ENCODE measurements around the gene TP53I11.

Gene TP53I11

DNA sequence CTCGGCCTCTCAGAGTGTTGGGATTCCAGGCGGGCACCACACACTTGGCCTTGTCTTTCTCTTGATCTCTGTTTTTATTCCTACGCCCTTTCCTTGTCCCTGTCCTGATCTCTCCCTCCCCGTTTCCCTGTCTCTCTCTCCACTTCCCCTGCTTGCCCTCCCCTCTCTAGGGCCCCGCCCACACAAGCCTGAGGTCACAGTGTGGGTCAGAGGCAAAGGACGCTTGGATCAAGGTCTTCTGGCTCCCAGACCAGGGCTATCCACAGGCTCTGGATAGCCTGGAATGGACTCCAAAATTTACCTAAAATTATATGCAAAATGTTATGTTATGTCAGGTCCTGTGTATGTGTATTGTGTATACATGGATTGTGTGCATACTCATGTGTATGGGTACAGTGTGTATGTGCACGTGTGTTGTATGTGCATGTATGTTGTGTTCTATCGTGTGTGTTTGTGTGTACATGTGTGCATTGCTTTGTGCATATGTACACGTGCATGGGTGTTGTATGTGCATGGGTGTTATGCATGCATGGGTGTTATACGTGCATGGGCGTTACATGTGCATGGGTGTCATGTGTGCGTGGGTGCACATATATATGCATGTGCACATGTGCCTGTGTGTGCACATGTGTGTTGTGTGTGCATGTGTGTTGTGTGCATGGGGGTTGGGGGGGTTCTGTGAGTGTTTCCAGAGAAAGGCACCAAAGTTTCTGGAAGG lies 38.3 kb downstream of the TP53I11 start:
- no peak for DNase-seq (ENCODE audit: low spot score)

DNA sequence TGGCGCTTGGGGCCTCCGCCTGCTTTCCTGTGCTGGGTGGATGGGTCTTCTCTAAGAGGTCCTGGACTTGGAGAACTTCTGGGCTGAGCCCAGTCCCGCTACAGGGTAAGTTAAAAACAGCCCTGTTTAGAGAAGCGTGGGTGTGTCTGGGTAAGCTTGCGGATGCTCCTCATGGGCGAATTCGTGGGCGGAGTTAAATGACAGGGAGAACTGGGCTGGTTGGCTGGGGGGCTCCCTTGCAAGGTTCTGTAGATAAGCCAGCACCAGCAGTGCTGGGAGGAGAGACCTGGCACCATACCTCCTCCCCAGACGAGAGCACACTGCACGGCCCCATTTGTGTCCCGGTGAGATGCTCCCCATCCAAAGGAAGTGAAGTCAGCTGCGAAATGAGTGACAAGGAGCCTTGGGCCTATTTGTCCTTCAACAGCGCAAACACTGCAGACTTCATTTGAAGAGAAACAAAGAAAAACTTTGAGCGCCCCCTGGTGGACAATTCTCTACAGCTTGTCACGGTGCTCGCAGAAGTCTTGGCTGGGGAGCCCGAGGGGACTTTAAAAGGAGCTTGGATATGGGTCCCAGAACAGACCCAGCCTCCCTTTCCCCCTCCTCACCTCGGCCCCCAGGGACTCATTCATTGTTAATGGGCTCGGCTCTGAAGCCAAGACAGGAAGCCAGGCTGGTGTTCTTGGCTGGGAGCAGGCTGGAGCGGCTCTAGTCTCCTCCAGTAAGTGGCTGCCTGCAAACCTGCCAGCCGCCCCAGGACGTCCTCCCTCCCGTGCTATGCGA lies 39.5 kb downstream of the TP53I11 start:
- DNase-seq (ENCODE audit: low spot score) = peak; percentile 97

DNA sequence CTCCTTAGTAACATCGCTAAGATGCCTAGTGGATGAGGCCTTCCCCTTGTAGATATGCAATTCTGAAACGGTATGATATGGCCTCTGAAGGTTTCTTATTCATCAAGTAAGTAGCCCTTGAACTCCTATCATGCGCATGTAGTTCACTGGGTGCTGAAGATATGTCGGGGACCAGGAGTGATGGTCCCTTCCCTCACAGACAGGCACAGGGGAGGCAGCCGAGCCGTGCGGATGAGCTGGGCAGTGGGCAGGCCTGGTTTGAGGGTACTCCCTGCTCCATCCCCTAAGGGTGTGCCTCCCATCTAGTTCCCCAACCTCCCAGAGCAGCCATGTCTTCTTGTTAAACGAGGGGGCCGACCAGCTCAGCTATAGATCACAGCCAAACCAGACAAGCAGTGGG lies 40.1 kb downstream of the TP53I11 start:
- DNase-seq (ENCODE audit: low spot score) = no peak

DNA sequence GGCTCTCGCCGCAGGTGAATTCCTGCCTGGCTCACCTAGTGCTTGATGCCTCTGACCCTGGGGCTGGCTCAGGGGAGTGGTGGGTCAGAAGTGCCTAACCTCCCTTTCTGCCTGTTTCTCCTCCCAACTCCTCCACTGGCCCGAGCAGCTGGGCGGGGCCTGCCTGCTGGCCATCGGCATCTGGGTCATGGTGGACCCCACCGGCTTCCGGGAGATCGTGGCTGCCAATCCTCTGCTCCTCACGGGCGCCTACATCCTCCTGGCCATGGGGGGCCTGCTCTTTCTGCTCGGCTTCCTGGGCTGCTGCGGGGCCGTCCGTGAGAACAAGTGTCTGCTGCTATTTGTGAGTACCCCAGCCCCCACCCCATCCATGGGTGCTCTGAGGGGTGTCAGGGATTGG lies 41.1 kb downstream of the TP53I11 start:
- DNase-seq (ENCODE audit: low spot score) = no peak

DNA sequence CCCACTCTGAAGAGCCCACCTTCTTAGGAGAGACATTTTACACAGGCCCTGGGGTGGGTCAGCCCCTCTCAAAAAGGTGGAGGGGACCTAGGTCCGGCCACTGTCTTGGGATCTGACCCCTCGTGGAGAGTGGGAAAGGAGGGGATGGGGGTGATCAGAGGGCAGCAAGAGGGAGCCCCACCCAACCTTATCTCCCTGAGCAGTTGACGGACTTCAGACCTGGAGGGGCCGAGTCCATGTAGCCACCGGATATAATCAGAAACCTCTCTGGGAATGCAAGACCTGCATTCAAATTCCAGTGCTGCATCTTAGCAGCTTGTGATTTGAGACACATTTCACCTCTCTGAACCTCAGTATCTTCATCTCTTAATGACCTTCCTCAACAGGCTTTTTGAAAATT lies 44.0 kb downstream of the TP53I11 start:
- DNase-seq (ENCODE audit: low spot score) = no peak

DNA sequence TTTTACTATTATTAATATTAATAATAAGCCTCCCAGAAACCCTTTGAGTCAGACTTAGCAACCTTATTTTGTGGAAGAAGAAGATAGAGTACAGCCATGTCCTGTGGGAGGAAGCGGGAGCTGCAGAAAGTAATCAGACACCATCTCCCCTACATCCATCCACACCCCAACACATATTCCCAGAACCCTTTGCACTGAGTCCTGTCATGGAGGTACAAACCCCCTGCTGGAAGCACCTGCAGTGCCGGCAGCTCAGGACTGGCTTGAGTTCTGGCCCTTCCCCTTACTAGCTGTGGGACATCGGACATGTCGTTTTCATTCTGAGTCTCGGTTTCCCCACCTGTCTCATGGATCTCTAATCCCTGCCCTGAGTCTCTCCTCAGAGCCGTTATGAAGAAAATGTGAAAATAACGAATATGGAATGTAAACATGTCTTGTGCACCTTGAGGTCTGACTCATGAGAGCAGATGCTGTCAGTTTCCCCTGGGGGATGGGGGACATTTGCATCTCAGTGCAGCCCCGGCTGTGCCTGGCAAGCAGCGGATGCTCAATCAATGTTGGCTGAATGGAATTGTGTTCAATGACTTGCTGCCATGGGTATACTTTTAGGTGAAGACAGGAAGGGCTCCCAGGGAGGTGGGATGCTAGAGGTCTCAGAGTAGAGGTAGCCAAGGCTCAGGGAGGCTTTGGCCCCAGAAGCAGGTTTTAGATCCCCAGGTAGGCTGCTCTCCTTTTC lies 45.4 kb downstream of the TP53I11 start:
- no peak for DNase-seq (ENCODE audit: low spot score)

DNA sequence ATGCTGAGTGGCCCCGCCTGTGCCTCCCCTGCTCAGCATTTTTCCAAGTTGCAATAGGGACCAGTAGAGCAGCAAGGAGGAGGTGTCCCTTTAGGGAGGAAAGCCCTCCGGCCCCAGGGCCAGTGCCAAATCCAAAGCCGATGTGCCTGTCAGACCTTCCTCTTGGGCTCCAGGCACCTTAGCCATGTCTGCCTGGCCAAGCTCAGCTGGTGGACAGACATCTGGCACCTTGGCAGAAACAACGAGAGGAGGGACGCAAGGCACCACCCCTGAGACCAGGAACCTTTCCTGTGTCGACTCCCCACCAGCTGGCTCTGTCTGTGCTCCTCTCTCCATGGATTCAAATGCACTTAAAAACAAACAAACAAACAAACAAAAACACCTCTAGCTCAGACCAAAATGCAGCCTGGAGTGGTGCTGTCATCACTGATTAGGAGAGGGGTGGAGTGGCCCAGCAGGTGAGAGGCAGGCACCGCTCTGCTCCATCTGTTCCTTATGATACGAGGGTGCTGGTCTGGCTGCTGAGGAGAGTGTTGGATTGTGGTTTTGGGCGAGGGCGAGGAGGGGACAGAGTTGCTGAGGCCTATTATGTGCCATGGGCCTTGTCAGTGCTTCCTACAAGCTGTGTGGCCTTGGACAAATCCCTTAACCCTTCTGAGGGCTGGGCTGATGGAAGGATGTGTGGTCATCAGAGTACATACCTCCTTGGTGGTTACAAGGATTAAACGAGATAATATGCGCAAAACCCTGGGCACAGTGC lies 46.2 kb downstream of the TP53I11 start:
- DNase-seq (ENCODE audit: low spot score) = peak; percentile 88

DNA sequence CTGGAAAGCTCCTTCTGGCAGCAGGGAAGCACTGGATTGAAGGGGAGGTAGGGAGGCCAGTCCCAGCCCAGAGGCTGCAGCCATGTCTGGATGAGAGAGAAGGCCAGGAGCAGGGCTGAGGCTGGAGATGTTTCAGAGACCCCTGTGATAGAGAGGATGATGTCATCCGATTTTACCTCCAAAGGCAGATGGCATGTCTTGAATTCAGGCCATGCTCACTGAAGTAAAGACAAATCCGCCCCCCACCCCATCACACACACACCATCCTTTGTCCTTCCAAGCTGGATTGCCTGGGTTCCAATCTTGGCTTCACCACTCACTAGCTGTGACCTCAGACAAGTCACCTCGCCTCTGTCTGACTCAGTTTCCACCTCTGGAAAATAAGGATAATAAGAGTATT lies 47.2 kb downstream of the TP53I11 start:
- DNase-seq (ENCODE audit: low spot score) = no peak

DNA sequence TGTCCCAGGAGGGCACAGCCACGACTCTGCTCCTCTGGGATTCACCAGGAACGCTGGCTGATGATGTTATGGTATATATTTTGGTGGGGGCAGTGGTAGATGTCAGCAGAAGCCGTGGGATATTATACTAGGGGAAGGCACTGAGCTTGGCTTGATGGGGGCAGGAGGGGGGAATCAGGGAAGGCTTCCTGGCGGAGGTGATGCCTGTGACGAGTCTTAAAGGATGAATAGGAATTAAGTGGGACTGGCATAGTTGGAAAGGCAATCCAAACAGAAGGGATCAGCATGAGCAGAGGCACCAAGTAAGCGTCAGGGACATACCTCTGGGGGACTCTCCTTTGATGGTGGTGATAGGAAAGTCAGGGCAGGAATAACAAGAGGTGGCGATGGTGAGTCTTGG lies 47.6 kb downstream of the TP53I11 start:
- DNase-seq (ENCODE audit: low spot score) = no peak

DNA sequence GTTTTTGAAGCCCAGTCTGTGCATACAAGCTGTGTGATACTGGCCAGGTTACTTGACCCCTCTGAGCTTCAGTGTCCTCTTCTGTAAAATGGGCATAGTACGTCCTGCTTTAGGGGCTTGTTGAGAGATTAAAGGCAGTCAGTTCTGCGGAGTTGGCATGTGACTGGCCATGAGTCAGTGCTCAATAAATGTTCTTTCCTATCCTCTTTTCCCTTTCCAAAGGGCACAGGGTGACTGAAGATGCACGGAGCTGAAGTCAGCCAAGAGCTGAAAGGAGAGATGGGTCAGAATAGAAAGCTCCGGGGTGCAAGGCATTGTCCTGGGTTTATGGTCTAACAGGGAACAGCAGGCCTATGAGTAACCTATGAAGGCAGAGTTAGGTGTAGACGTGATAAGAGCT lies 48.9 kb downstream of the TP53I11 start:
- no peak for DNase-seq (ENCODE audit: low spot score)

DNA sequence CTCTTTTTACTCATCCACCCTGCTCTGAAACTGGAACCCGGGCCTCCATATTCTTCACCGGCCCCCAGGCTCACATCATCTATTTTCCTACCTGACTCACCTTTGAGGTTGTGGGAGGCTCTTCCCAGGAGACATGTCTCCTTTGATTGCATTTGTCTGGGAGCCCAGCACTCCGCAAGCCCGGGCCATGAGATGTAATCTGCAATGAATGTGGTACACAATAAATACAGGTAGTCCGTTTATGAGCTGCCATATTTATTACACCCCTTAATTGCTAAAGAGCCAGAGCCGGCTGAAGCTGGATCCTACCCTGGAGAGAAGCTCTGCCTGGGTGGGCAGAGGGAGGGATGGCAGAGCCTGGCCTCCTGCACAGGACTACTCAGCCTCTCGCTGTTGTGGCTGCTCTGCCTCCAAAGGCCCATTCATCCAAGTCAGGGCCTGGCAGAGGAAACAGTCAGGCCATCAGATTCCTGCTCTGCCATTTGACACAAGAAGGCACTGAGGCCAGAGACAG lies 49.5 kb downstream of the TP53I11 start:
- no peak for DNase-seq (ENCODE audit: low spot score)

DNA sequence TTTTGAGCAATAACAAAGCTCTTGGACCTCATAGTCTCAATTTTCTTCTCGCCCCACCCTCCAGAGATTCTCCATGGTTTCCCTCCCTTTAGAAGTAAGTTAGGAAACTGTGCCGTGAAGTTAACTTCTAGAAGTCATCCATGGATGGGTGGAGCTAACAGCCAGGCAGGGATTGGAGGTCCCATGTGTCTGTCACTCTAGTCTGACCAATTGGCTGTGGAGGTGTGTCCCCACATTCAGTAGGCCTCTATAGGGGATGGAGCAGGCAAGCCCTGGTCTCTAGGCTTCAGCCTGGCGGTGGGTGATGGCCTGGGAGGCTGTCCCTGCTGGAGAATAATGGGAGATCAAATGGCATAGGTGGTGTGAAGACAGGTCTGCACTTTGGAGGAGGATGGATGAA lies 50.7 kb downstream of the TP53I11 start:
- DNase-seq (ENCODE audit: low spot score) = no peak

DNA sequence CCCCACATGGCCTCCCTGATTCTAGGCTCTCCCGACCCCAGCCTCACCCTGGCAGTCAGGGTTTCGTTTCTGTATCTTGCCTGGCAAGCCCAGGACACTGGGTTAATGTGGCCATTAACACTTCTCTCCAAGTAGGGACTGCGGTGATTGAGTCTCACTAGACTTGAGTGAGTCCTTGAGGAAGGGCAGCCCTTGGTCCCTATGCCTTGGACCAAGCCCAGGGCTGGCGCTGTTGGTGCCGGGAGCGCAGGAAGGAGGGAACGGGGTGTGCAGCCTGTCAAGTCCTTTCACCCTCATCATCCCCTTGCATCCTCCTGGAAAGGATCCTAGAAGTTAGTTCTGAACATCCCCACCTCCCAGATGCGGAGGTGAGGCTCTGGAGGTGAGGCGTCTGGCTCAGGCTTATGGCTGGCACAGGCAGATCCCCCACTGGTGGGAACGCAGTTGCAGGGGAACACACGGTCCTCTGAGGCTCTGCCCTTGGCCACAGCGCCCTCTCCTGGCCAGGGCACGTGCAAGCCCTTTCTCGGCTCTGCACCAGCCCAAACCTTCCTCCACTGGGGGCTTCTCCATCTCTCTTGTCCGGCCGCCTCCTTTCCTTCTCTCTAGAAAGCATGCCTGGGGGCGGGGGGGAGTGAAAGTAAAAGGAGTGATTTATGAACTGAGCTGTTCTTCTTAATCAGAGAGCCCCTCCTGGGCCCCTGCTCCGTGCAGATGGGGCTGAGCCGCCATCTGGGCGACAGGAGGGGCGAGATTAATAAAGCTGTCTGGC lies 56.7 kb downstream of the TP53I11 start:
- peak; percentile 80 for DNase-seq (ENCODE audit: low spot score)

DNA sequence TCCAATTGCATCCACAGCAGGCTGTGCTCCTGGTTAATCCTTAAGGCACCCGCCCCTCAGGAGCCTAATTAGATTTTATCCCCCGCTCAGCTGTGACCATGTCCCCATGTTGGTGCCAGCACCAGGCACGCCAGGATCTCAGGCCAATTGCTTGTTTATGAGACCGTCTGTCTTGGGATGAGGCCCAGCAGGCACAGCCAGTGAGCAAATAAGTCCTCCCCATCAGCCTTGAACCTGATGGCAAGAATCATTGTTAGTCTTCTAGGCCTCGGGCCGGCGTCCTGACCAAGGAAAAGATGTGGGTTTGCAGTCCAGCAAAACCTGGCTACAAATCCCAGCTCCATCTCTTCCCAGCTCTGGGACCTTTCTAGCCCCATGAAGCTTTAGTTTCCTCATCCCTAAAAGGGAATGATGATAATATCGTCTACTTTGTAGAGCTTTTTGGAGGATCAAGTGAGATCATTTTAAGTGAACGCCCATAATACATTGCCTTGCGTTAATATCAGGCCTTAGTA lies 57.3 kb downstream of the TP53I11 start:
- DNase-seq (ENCODE audit: low spot score) = peak; percentile 99

DNA sequence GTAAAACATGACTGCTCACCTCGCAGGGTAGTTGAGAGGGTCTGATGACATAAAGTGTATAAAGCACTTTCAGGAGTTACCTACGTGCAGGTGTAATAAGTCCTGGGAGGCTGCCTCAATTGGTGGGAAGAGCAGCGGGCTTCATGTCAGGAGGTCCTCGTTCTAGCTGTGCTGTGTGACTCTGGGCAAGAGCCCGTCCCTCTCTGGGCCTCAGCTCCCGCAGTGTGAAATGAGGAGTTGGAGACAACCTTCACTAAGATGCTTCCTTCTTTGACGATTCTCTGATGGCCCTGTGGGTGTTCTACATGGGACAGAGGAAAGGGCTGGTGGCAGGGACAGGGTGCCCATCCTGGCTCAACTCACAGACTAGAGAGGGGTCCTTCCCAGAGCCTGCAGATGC lies 57.8 kb downstream of the TP53I11 start:
- DNase-seq (ENCODE audit: low spot score) = no peak

DNA sequence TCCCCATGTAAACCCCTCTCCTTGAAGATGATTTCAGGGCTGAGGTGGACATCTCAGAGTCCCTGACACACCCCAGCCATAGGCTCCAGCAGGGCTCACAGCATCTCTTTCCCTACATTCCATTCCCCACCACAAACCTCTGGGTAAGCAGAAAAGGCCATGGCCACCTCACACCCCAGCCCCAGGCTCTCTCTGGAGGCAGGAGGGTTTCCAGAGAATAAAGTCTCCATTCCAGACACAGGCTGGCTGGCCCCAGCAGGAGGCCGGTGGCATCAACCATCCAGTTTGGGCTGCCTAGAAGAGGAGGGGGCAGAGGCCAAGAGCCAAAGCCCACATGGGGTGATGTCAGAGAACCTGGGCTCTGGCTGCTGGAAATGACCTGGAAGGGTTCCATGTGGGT lies 61.4 kb downstream of the TP53I11 start:
- no peak for DNase-seq (ENCODE audit: low spot score)

DNA sequence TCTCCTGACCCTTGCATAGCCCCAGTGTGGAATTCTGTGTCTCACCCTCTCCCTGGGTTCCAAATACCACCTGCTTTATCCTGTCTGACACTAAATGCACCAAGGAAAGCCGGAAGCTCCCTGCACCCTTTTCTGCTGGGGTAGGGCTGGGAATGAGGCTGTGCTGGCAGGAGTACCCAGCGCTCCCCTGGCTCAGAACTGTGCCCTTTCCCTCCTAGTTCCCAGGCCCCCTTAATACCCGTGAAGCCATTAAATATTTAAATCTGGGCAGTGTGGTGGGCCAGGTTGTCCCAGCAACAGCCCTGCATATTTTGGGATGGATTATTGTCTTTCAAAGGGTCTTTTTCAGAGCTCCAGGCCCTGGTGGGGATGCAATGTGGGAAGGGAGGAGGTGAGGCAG lies 63.0 kb downstream of the TP53I11 start:
- no peak for DNase-seq (ENCODE audit: low spot score)

DNA sequence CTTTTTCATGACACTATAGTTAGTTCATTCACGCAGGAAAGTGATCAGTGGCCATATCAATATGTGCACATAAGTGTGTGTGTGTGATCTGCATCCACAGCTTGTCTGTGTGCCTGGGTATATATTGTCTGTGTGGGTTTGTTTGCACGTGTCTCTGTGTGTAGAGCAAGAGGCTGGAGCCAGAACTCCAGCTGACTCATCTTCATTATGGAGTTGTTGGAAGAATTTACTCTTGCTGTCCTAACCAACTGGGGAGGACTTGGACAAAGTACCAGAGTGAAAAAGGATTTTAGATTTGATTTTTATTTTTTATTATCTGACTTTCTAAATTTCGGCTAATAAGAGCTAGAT lies 63.9 kb downstream of the TP53I11 start:
- no peak for DNase-seq (ENCODE audit: low spot score)

DNA sequence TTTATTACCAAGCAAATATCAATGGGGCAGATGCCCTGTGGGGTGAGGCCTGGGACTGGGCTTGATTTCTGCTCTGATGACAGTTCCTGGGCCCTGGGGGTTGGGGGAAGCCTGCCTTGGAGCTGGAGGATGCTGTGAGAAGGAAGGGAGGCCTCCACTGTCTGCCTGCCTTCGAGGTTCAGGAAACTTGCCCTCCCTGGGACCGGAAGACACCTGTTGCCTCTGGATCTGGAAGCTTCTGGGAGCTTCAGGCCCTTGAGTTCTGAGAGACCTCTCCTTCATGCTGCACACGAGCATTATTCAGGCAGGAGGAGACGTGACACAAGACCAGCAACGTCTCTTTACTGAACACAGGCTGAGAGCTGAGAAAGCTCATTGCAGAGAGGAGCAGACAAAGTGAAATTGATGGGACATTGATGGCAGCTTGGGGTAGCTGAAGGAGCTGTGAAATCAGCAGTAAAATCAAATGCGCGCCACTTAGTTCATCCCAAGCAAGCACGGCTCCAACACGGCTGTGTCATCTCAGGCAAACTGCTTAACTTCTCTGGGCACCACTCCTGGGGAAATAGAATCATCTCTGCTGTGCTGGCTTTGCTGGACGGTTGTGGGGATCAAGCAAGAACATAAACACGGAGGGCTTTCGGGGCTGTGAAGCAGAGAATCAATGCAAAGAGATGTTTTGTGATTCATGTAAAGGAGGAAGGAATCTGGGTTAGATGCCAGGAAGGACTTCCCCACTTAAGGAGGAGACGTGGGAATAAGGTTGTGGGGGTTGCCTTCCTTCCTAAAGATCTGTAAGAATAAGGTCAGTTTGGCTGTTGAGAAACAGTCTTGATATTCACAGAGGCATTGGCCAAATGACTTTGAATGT lies 64.5 kb downstream of the TP53I11 start:
- DNase-seq (ENCODE audit: low spot score) = no peak
